Ishikawa (cell line): ENCODE results near the gene ZMYND19.

Source experiments
- CEBPB ChIP-seq: IDR thresholded peaks from 2 replicates; pipeline ENCODE4 v1.6.1; 2012
- CREB1 ChIP-seq: IDR thresholded peaks from 2 replicates; pipeline ENCODE4 v1.6.1; 2012; ENCODE audit warnings: low read depth
- EGR1 ChIP-seq: IDR thresholded peaks from 2 replicates; pipeline ENCODE4 v1.6.1; 2012
- EP300 ChIP-seq: IDR thresholded peaks from 2 replicates; pipeline ENCODE4 v1.6.1; 2012; ENCODE audit warnings: borderline replicate concordance
- FOXM1 ChIP-seq: IDR thresholded peaks from 2 replicates; pipeline ENCODE4 v1.6.1; 2012; ENCODE audit warnings: low read depth, borderline replicate concordance
- MAX ChIP-seq: IDR thresholded peaks from 2 replicates; pipeline ENCODE4 v1.6.1; 2012
- NFIC ChIP-seq: IDR thresholded peaks from 2 replicates; pipeline ENCODE4 v1.6.1; 2012
- RAD21 ChIP-seq: IDR thresholded peaks from 2 replicates; pipeline ENCODE4 v1.6.1; 2012; ENCODE audit warnings: low read depth
- REST ChIP-seq: IDR thresholded peaks from 2 replicates; pipeline ENCODE4 v1.6.1; 2012; ENCODE audit warnings: low read depth, mild to moderate bottlenecking
- TAF1 ChIP-seq: IDR thresholded peaks from 2 replicates; pipeline ENCODE4 v1.6.1; 2012; ENCODE audit warnings: low read depth, mild to moderate bottlenecking
- TCF12 ChIP-seq: IDR thresholded peaks from 2 replicates; pipeline ENCODE4 v1.6.1; 2012; ENCODE audit warnings: low read depth
- TEAD4 ChIP-seq: IDR thresholded peaks from 2 replicates; pipeline ENCODE4 v1.6.1; 2012
- USF1 ChIP-seq: IDR thresholded peaks from 2 replicates; pipeline ENCODE4 v1.6.1; 2012
- YY1 ChIP-seq: IDR thresholded peaks from 2 replicates; pipeline ENCODE4 v1.6.1; 2012; ENCODE audit warnings: low read depth

DNA sequence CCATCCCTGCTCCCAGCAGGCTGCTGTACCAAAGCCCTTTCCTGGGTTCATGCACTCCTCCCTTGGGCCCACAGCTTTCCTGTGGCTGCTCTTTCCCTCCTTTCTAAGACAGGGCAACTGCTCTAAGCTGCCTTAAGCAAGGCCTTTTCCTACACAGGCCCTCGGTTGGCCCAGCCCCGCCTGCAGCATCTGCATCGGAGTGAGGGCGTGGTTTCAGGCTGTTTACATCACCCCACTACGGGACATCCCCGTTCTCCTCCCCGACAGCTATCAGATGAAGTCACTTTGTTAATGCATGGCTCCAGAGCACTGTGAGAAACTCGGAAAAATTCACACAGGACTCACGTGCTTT is 15.0 kb downstream of the ZMYND19 start:
- TF ChIP-seq YY1 (no peak), EP300 (no peak), TCF12 (no peak), FOXM1 (no peak), TAF1 (no peak), MAX (no peak), EGR1 (no peak), RAD21 (no peak), CEBPB (no peak), USF1 (no peak), REST (no peak), CREB1 (no peak), TEAD4 (no peak), NFIC (no peak)
